Tibial artery (tissue), 4 donors: Measurements from ENCODE around the gene BRIP1.
"Not testable (repeated sequence)": the region's sequence is repeated elsewhere in the genome, so short reads cannot be mapped to it uniquely, and the experiment has no call there.

Source experiments
- DNase-seq, 2 donors: peaks; one replicate each; pipeline ENCODE4 v3.0.0-alpha.2; 2019
- H3K27ac ChIP-seq, 2 donors: fragments of 200-600 bp; sonication (generic) in 1 of 2; 1 replicate in 1 of 2; 2 replicates in 1 of 2; pipeline ENCODE4 v1.5.1; 2018 to 2019; ENCODE audit warnings: mild to moderate bottlenecking in 1 of 2
- H3K27me3 ChIP-seq, 2 donors: fragments of 200-600 bp; sonication (generic) in 1 of 2; one replicate each; pipeline versions ENCODE4 v1.5.1 to v1.6.0; 2016 to 2019
- H3K36me3 ChIP-seq, 3 donors: fragments of 200-600 bp; sonication (generic) in 2 of 3; one replicate each; pipeline ENCODE4 v1.5.1; 2016 to 2019; ENCODE audit warnings: mild to moderate bottlenecking in 2 of 3
- H3K4me1 ChIP-seq, 4 donors: fragments of 200-600 bp; sonication (generic) in 2 of 4; 1 replicate in 3 of 4; 2 replicates in 1 of 4; pipeline ENCODE4 v1.5.1; 2016 to 2019
- H3K4me3 ChIP-seq, 2 donors: fragments of 200-600 bp; sonication (generic) in 1 of 2; 1 replicate in 1 of 2; 2 replicates in 1 of 2; pipeline ENCODE4 v1.5.1; 2018 to 2019; ENCODE audit warnings: mild to moderate bottlenecking in 2 of 2
- H3K9me3 ChIP-seq, 3 donors: fragments of 200-600 bp; sonication (generic) in 1 of 3; one replicate each; pipeline ENCODE4 v1.5.1; 2016 to 2019
- intact Hi-C: fragments of 100-400 bp; cut with DNase I; formaldehyde crosslinking; loops from one replicate; pipeline ENCODE4 v1.15.0; 2023; ENCODE audit warnings: low total_unique reads
- TF ChIP-seq, protein P1 (sequence below), 2 experiments: fragments of 200-600 bp in 1 of 2; fragments of 450-650 bp in 1 of 2; IDR thresholded peaks; one replicate each; pipeline ENCODE4 v1.5.1; 2017 to 2019; ENCODE audit warnings: antibody characterized with exemption in 2 of 2, mild to moderate bottlenecking in 1 of 2, moderate library complexity in 1 of 2

Gene BRIP1

GRCh38 chr17:61684818-61685217, 178.5 kb downstream of the BRIP1 start:
- Histone ChIP-seq H3K27ac (no peak overlapping the region), H3K36me3 (no peaks in the 10 kb centered on the region), H3K4me3 (no peak overlapping the region), H3K27me3 (no peaks in the 10 kb centered on the region), H3K9me3 (no peaks in the 10 kb centered on the region), H3K4me1 (no peaks in the 10 kb centered on the region)
- intact Hi-C loops: no loop called here
- TF ChIP-seq, protein P1, sequence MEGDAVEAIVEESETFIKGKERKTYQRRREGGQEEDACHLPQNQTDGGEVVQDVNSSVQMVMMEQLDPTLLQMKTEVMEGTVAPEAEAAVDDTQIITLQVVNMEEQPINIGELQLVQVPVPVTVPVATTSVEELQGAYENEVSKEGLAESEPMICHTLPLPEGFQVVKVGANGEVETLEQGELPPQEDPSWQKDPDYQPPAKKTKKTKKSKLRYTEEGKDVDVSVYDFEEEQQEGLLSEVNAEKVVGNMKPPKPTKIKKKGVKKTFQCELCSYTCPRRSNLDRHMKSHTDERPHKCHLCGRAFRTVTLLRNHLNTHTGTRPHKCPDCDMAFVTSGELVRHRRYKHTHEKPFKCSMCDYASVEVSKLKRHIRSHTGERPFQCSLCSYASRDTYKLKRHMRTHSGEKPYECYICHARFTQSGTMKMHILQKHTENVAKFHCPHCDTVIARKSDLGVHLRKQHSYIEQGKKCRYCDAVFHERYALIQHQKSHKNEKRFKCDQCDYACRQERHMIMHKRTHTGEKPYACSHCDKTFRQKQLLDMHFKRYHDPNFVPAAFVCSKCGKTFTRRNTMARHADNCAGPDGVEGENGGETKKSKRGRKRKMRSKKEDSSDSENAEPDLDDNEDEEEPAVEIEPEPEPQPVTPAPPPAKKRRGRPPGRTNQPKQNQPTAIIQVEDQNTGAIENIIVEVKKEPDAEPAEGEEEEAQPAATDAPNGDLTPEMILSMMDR (IDR thresholded peaks at IDR 0.05): no peak
- DNase-seq: no peak

DNA sequence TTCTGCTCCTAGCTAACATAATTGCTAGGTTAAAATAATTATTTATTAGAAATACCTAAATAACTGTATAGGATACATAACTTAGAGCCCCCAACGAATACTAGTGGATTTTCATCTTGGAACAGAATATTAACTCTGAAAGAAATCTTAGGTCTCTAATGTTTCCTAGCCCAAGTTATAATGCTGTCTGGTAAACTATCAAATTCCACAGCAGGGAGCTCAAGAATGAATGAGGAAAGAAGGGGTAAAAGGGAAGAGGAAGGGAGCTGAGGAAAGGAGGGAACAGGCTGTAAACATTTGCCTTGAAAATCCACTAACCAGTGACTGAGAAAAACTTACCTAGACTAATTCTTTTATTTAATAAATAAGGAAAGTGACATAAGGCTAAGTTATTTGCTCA, 179.2 kb downstream of the BRIP1 start:
- H3K36me3 ChIP-seq: no peaks in the 10 kb centered on the region
- H3K9me3 ChIP-seq: no peaks in the 10 kb centered on the region
- H3K4me3 ChIP-seq: no peak overlapping the region
- H3K27ac ChIP-seq: no peak overlapping the region
- TF ChIP-seq, protein P1 (IDR thresholded peaks at IDR 0.05): no peak
- DNase-seq: no peak
- intact Hi-C loops: no loop called here
- H3K4me1 ChIP-seq: no peaks in the 10 kb centered on the region
- H3K27me3 ChIP-seq: no peaks in the 10 kb centered on the region

DNA sequence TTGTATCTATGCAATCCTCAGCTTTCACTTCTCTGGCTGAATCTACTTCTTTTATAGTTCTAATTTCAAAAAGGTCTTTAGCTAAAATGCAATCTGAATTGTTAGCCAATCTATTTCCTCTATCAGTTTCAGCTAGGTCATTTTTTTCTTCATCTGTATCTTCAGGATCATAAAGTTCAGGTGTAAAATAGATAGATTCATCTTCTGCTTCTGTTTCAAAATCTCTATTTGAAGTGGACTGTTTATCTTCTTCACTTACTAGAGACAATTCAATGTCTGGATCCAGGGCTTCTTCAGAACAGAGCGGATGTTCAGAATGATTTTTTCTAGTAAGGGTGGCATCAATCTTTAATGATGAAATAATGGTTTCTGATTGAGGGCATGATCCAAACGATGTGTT, 179.9 kb downstream of the BRIP1 start:
- no peaks in the 10 kb centered on the region for H3K27me3 ChIP-seq
- intact Hi-C loops: no loop called here
- H3K36me3 ChIP-seq: no peaks in the 10 kb centered on the region
- TF ChIP-seq, protein P1 (IDR thresholded peaks at IDR 0.05): no peak
- H3K9me3 ChIP-seq: no peaks in the 10 kb centered on the region
- no peak overlapping the region for H3K27ac ChIP-seq
- H3K4me3 ChIP-seq: no peak overlapping the region
- H3K4me1 ChIP-seq: no peaks in the 10 kb centered on the region
- no peak for DNase-seq

- Histone ChIP-seq H3K4me3 (no peak overlapping the region), H3K36me3 (no peaks in the 10 kb centered on the region), H3K27me3 (no peaks in the 10 kb centered on the region), H3K4me1 (no peaks in the 10 kb centered on the region), H3K27ac (no peak overlapping the region), H3K9me3 (no peaks in the 10 kb centered on the region)
- DNase-seq: no peak
- TF ChIP-seq, protein P1 (IDR thresholded peaks at IDR 0.05): no peak
- intact Hi-C loops: no loop called here
Observed at GRCh38 chr17:61680921-61681320, 182.4 kb downstream of the BRIP1 start.

DNA sequence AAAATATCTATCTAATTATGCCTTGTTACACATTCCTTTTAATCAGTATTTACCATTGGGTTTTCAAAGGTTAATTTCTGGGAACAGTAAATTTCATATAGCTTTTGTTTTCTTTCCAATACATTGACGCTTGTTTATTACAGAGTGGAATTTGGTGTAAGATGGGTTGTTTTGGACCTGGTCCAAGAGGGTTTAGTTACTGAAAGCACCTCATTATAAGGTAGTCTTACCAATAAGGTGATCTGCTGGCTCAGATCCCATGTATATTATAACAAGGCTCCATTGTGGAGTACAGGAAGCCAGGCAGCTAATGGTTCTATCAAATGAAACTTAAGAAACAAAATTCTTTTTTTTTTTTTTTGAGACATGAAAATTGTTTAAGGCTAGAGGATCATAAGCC, 185.0 kb downstream of the BRIP1 start:
- no peak overlapping the region for H3K27ac ChIP-seq
- no peaks in the 10 kb centered on the region for H3K27me3 ChIP-seq
- TF ChIP-seq, protein P1 (IDR thresholded peaks at IDR 0.05): no peak
- intact Hi-C loops: no loop called here
- no peaks in the 10 kb centered on the region for H3K4me1 ChIP-seq
- H3K36me3 ChIP-seq: no peaks in the 10 kb centered on the region
- no peaks in the 10 kb centered on the region for H3K9me3 ChIP-seq
- H3K4me3 ChIP-seq: no peak overlapping the region
- DNase-seq: no peak

DNA sequence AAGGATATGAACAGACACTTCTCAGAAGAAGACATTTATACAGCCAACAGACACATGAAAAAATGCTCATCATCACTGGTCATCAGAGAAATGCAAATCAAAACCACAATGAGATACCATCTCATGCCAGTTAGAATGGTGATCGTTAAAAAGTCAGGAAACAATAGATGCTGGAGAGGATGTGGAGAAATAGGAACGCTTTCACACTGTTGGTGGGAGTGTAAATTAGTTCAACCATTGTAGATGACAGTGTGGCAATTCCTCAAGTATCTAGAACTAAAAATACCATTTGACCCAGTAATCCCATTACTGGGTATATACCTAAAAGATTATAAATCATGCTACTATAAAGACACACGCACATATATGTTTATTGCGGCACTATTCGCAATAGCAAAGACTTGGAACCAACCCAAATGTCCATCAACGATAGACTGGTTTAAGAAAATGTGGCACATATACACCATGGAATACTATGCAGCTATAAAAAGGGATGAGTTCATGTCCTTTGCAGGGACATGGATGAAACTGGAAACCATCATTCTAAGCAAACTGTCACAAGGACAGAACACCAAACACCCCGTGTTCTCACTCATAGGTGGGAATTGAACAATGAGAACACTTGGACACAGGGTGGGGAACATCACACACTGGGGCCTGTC, 186.0 kb downstream of the BRIP1 start:
- H3K27me3 ChIP-seq, H3K4me1 ChIP-seq, H3K9me3 ChIP-seq, H3K27ac ChIP-seq, DNase-seq, H3K36me3 ChIP-seq, H3K4me3 ChIP-seq, intact Hi-C loops: not testable (repeated sequence)

- H3K27me3 ChIP-seq, H3K4me3 ChIP-seq, DNase-seq, H3K27ac ChIP-seq, H3K36me3 ChIP-seq, H3K9me3 ChIP-seq, intact Hi-C loops, H3K4me1 ChIP-seq: not testable (repeated sequence)
Observed at GRCh38 chr17:61676522-61676921, 186.8 kb downstream of the BRIP1 start.

GRCh38 chr17:61674609-61675008, 188.7 kb downstream of the BRIP1 start:
- H3K27me3 ChIP-seq: not testable (repeated sequence)

GRCh38 chr17:61673019-61673897, 190.1 kb downstream of the BRIP1 start:
- H3K27me3 ChIP-seq, intact Hi-C loops, DNase-seq, H3K27ac ChIP-seq, H3K9me3 ChIP-seq, H3K4me3 ChIP-seq, H3K4me1 ChIP-seq, H3K36me3 ChIP-seq: not testable (repeated sequence)

More at GRCh38 chr17:61674609-61675008, 188.7 kb downstream of the BRIP1 start:
- H3K4me1 ChIP-seq, H3K36me3 ChIP-seq, DNase-seq, H3K9me3 ChIP-seq, H3K4me3 ChIP-seq, intact Hi-C loops, H3K27ac ChIP-seq: not testable (repeated sequence)
